ENCODE measurements around the gene FAM180B. TPM values are rescaled to one million over a fixed set of nuclear protein-coding genes. Genes with fewer than 3 reads are reported as not detected.

Gene FAM180B
- polyA plus RNA-seq, 1 donor from 2014 or later, result not detected

- no peak overlapping the region for H2AFZ ChIP-seq (ENCODE audit: low read depth, low read length)
Observed at GRCh38 chr11:47587723-47588326, 1.3 kb downstream of the FAM180B start.

DNA sequence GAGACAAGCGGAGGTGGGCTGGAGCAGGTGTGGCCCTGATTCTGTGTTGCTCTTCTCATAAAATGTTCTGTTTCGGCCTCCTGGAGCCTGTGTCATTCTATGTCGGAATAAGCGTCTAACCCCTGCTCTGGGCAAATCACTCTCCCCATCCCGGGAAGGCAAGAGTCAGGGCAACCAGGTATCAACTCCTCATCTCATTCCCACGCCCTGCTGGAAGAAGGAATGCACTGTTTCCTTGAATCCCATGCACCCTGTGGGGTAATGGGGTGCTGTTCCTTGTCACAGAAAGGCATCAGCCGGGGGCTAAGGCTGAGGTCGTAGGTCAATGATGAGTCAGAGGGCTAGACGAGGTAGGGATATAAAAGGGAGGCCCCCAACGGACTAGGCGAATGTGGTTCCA is 2.6 kb downstream of the FAM180B start:
- Histone ChIP-seq H3K36me3 (ENCODE audit: insufficient read depth, low read length) (no peaks in the 10 kb centered on the region), H2AFZ (ENCODE audit: low read depth, low read length) (no peak overlapping the region), H3K27ac (ENCODE audit: low read length) (no peak overlapping the region), H4K20me1 (ENCODE audit: insufficient read depth) (no peaks in the 10 kb centered on the region), H3K4me2 (ENCODE audit: low read length) (no peak overlapping the region), H3K4me3 (ENCODE audit: low read length) (no peak overlapping the region), H3K9me3 (ENCODE audit: low read length) (no peaks in the 10 kb centered on the region), H3K9ac (ENCODE audit: low read length) (no peak overlapping the region), H3K9me2 (ENCODE audit: insufficient read depth, low read length) (no peaks in the 10 kb centered on the region), H3K79me2 (replicated peaks; ENCODE audit: insufficient read depth, low read length) (no peaks in the 10 kb centered on the region), H3F3A (ENCODE audit: insufficient read depth, low read length, poor library complexity, severe bottlenecking) (no peaks in the 10 kb centered on the region), H3K27me3 (ENCODE audit: insufficient read depth, low read depth, low read length) (no peaks in the 10 kb centered on the region)
- TF ChIP-seq TAF1 (IDR thresholded peaks at IDR 0.05; ENCODE audit: low read depth) (no peak), REST (IDR thresholded peaks at IDR 0.05; ENCODE audit: borderline replicate concordance) (no peak), POLR2AphosphoS5 (IDR thresholded peaks at IDR 0.05) (no peak), EZH2 (IDR thresholded peaks at IDR 0.05; ENCODE audit: borderline replicate concordance, insufficient read depth, low read length, poor library complexity, severe bottlenecking) (no peak), SMC3 (conservative IDR thresholded peaks at IDR 0.05; ENCODE audit: poor library complexity) (no peak), MXI1 (conservative IDR thresholded peaks at IDR 0.05; ENCODE audit: poor library complexity, severe bottlenecking) (no peak), RAD21 (conservative IDR thresholded peaks at IDR 0.05) (no peak)
- TF ChIP-seq, protein P1, sequence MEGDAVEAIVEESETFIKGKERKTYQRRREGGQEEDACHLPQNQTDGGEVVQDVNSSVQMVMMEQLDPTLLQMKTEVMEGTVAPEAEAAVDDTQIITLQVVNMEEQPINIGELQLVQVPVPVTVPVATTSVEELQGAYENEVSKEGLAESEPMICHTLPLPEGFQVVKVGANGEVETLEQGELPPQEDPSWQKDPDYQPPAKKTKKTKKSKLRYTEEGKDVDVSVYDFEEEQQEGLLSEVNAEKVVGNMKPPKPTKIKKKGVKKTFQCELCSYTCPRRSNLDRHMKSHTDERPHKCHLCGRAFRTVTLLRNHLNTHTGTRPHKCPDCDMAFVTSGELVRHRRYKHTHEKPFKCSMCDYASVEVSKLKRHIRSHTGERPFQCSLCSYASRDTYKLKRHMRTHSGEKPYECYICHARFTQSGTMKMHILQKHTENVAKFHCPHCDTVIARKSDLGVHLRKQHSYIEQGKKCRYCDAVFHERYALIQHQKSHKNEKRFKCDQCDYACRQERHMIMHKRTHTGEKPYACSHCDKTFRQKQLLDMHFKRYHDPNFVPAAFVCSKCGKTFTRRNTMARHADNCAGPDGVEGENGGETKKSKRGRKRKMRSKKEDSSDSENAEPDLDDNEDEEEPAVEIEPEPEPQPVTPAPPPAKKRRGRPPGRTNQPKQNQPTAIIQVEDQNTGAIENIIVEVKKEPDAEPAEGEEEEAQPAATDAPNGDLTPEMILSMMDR (IDR thresholded peaks at IDR 0.05; ENCODE audit: poor library complexity, severe bottlenecking), result no peak

More at GRCh38 chr11:47587723-47588326, 1.3 kb downstream of the FAM180B start:
- Histone ChIP-seq H3K9me3 (ENCODE audit: low read length) (no peaks in the 10 kb centered on the region), H3K4me3 (ENCODE audit: low read length) (no peak overlapping the region), H3K27ac (ENCODE audit: low read length) (no peak overlapping the region), H3K9ac (ENCODE audit: low read length) (no peak overlapping the region), H3K4me2 (ENCODE audit: low read length) (no peak overlapping the region), H3F3A (ENCODE audit: insufficient read depth, low read length, poor library complexity, severe bottlenecking) (no peaks in the 10 kb centered on the region), H4K20me1 (ENCODE audit: insufficient read depth) (no peaks in the 10 kb centered on the region), H3K36me3 (ENCODE audit: insufficient read depth, low read length) (no peaks in the 10 kb centered on the region), H3K79me2 (replicated peaks; ENCODE audit: insufficient read depth, low read length) (no peaks in the 10 kb centered on the region), H3K9me2 (ENCODE audit: insufficient read depth, low read length) (no peaks in the 10 kb centered on the region), H3K27me3 (ENCODE audit: insufficient read depth, low read depth, low read length) (no peaks in the 10 kb centered on the region)
- TF ChIP-seq SMC3 (conservative IDR thresholded peaks at IDR 0.05; ENCODE audit: poor library complexity) (no peak), REST (IDR thresholded peaks at IDR 0.05; ENCODE audit: borderline replicate concordance) (no peak), EP300 (conservative IDR thresholded peaks at IDR 0.05; ENCODE audit: poor library complexity, severe bottlenecking) (no peak), EZH2 (IDR thresholded peaks at IDR 0.05; ENCODE audit: borderline replicate concordance, insufficient read depth, low read length, poor library complexity, severe bottlenecking) (no peak), POLR2AphosphoS5 (IDR thresholded peaks at IDR 0.05) (no peak), RAD21 (conservative IDR thresholded peaks at IDR 0.05) (no peak), TAF1 (IDR thresholded peaks at IDR 0.05; ENCODE audit: low read depth) (no peak), MXI1 (conservative IDR thresholded peaks at IDR 0.05; ENCODE audit: poor library complexity, severe bottlenecking) (no peak)
- TF ChIP-seq, protein P1 (IDR thresholded peaks at IDR 0.05; ENCODE audit: poor library complexity, severe bottlenecking), result no peak
